Activated gamma-delta T cell treated with anti-CD3 and anti-CD28 coated beads, Interleukin-2, amount 50 U/mL, for 16 hours (primary cell): Measurements from ENCODE around the gene DNM2.
"Not testable (repeated sequence)": the region's sequence is repeated elsewhere in the genome, so short reads cannot be mapped to it uniquely, and the experiment has no call there.

Experiments
- DNase-seq: peaks from one replicate; pipeline ENCODE4 v3.0.0-alpha.2; 2020; ENCODE audit warnings: low read depth

DNM2 gene

DNA sequence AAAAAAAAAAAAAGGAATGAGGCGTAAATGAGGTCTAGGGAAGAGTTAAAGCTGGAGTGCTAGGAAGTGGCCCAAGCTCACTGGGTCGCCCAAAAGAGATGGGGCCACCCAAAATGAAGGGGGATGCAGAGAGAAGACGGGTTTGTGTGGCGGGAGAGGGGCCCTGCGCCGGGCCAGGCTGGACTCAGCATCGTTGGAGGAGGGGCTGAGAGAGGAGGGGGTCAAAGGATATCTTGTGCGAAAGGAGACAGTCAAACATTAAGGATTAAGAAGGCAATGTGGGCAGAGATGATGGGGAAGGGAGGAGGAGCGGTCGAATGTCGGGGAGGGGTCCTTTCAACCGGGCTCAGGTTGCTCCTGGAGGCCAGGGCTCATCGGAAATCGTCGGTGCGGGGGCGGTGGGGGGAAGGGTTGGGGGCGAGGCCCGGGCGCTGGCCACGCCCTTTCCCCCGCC lies 152.6 kb downstream of the DNM2 start:
- no peak for DNase-seq

DNA sequence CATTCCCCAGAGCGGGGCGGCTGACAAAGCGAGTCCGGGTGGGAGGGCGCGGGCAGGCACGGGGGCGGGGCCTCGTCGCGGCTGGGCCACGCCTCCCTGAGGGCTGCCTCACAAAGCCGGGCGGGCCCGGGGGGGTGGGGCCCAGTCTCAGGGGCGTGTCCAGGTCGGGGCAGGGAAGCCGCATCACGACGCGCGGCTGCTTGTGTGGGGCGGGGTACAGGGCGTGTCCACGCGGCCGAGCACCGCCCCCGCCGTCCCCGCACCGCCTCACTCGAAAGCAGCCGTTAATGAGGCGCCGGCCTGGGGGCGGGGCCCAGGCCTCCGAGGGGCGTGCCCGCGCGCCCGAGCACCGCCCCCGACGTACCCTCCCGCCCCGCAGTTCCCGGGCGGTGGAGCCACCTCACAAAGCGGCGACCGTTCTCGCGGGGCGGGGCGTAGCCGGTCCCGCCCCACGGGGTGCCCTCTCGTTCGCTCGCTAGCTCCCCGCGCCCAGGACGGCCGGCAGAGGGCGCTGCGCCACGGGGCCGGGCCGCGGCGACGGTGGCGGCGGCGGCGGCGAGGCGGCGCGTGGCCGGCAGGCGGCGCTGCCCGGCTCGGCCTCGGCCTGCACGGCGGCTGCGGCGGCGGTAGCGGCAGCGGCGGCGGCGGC lies 153.2 kb downstream of the DNM2 start, which contains the start of gene CARM1:
Gene CARM1 (plus strand): TSS at position 599 of the 649 bp plus-strand sequence. CDS start 150 bp downstream, outside the sequence.
- peak; percentile 98 for DNase-seq

DNA sequence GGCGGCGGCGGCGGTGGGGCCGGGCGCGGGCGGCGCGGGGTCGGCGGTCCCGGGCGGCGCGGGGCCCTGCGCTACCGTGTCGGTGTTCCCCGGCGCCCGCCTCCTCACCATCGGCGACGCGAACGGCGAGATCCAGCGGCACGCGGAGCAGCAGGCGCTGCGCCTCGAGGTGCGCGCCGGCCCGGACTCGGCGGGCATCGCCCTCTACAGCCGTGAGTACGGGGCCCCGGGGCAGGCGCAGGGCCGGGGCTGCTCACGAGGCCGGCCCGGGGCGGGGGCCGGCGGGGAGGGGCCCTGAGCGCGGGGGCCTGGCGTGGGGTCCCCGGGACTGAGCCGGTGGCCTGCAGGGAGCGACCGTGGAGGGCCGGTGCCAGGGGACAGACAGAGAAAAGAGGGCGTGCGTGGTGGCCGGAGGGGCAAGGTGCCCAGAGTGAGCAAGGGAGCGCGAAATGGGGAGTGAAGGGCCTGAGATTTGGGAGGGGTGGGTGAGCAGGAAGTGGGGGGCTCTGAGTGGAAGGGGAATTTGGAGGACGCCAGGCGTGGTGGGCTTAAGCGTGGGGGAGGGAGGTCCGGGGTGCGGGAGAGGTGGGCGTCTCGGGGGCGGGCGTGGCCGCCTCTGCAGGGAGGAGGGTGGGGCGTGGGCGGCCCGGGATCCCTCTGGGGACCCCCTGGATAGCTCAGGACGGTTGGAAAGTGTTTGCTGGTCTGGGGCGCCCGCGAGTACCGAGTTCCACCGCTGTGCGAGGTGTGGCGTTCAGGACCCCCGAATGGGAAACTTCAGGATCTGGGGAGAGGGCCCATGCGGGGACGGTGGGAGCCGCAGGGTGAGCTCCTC lies 154.0 kb downstream of the DNM2 start:
- peak; percentile 7 for DNase-seq

DNA sequence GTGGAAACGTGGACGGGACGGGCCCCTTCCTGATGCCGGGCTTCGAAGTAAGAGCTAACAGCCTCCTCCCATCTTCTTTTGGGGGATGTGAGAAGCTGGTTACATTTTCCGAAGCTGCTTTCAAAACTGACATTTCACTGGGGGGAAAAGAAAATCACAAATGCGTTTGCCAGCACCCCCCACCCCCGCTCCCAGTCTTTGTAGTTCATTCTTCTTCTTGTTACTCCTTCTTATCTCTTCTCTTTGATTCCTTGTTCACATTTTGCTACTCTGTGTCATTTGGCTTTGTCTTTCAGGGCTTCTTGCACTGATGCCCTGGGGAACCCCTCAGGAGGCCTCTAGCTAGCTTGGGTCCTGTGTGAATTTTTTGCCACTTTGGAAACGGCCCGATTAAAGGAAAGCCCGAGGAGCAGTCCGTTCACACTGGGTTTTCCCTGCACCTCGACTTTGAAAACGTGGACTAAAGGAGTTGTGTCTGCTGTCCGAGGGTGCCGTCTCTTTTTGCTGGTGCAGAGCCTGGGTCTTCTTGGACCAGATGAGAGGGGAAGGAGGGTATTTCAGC lies 154.7 kb downstream of the DNM2 start:
- no peak for DNase-seq

DNA sequence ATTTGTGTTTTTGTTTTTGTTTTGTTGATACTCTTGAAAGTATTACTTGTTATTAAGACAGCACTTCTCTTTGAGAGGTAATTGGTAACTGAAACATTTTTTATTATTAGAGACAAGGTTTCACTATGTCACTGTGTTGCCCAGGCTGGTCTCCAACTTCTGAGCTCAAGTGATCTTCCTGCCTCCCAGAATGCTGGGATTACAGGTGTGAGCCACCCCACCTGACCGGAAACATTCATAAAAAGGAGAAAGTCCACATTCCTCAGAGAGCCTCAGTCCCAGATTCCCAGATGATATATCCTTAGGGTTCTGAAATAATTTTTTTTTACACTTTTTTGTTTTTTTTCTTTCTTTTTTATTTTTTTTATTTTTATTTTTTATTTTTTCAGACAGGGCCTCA lies 156.1 kb downstream of the DNM2 start:
- DNase-seq: no peak

DNA sequence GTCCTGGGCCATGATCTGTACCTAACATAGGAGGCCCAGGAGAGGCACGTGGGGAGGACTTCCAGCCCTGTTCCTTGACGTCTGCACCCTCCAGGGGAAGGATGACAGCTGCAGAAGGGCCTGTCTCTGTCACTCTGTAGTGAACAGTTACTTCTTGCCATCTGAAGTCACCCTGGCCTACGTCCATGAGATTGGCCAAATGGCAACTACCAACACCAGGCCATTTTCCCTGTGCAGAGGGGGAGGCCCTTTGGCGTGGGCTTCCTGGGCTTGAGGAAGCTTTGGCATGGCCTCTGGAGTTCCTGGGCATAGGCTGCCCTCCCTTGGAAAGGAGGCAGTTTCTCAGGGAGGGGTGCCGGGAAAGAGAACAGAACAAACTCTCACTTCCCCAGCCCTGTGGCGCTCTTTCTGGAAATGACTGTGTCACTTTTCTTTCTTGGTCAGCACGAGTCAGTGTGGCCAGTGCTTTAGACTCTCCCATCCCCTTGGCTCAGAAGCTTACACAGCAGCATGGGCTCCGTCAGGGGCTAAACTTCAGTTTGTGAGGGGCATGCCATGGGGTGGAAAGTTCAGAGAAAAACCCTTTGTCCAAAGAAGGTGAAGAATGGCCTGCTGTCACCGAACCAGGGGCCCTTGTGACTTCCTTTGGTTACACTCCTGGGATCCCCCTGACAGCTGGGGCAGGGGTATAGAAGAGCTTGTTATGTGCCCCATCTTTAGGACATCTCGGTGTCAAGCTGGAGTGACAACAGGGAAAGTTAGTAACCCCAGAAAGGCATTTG lies 158.8 kb downstream of the DNM2 start:
- no peak for DNase-seq

DNA sequence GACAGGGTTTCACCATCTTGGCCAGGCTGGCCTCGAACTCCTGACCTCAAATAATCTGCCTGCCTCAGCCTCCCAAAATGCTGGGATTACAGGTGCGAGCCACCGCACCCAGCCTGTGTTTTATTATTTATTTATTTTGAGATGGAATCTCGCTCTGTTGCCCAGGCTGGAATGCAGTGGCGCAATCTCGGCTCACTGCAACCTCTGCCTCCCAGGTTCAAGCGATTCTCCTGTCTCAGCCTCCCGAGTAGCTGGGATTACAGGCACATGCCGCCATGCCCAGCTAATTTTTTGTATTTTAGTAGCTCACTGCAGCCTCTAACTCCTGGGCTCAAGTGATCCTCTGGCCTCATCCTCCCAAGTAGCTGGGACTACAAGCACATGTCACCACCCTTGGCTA lies 159.7 kb downstream of the DNM2 start:
- not testable (repeated sequence) for DNase-seq

DNA sequence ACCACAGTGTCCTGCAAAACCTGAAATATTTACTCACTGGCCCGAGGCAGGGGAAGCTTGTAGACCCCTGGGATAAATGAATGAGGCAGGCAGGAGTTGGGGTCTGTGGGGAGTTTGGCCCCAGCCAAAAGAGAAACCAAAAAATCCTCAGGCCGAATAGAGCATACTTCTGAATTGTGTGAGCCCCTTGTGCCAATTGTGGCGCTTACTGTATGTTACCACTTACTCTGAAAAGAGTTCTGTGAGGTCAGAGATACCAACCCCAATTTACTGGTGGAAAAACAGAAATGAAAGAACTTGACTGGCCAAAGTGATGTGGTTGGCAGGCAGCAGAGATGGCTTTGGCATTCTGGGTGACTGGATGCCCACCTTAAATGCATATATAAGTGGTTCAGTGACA lies 160.4 kb downstream of the DNM2 start:
- no peak for DNase-seq
